ENCODE data around the gene ANXA4.

Gene ANXA4

GRCh38 chr2:69745035-69745434, 3.1 kb downstream of the ANXA4 start:
- DNase-seq (ENCODE audit: low read depth) = no peak
- TF ChIP-seq, protein P1, sequence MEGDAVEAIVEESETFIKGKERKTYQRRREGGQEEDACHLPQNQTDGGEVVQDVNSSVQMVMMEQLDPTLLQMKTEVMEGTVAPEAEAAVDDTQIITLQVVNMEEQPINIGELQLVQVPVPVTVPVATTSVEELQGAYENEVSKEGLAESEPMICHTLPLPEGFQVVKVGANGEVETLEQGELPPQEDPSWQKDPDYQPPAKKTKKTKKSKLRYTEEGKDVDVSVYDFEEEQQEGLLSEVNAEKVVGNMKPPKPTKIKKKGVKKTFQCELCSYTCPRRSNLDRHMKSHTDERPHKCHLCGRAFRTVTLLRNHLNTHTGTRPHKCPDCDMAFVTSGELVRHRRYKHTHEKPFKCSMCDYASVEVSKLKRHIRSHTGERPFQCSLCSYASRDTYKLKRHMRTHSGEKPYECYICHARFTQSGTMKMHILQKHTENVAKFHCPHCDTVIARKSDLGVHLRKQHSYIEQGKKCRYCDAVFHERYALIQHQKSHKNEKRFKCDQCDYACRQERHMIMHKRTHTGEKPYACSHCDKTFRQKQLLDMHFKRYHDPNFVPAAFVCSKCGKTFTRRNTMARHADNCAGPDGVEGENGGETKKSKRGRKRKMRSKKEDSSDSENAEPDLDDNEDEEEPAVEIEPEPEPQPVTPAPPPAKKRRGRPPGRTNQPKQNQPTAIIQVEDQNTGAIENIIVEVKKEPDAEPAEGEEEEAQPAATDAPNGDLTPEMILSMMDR (IDR thresholded peaks at IDR 0.05; ENCODE audit: low read depth, low read length, missing control alignments) = no peak
- H3K4me3 ChIP-seq (ENCODE audit: low read depth, low read length) = no peak overlapping the region
- in situ Hi-C loops (cut with HindIII; ENCODE audit: low sequenced_read_pairs) = no loop called here

DNA sequence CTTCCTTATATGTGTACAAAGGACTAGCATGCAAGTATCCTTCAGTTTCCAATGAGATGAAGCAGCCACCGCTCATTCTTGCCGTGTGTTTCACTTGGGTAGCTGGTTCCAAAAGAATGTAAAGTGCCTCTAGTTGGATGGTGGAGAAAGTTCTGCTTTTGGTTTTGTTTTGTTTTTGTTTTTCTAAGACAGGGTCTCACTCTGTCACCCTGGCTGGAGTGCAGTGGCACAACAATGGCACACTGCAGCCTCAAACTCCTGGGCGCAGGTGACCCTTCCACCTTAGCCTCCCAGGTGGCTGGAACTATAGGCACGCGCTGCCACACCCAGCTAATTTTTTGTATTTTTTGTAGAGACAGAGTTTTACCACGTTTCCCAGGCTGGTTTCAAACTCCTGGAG, 8.3 kb downstream of the ANXA4 start:
- H3K4me3 ChIP-seq (ENCODE audit: low read depth, low read length) = no peak overlapping the region
- TF ChIP-seq, protein P1 (IDR thresholded peaks at IDR 0.05; ENCODE audit: low read depth, low read length, missing control alignments) = no peak
- in situ Hi-C loops (cut with HindIII; ENCODE audit: low sequenced_read_pairs) = no loop called here
- DNase-seq (ENCODE audit: low read depth) = no peak

GRCh38 chr2:69753659-69754363, 11.9 kb downstream of the ANXA4 start:
- in situ Hi-C loops (cut with HindIII; ENCODE audit: low sequenced_read_pairs) = no loop called here
- H3K4me3 ChIP-seq (ENCODE audit: low read depth, low read length) = no peak overlapping the region
- no peak for DNase-seq (ENCODE audit: low read depth)
- TF ChIP-seq, protein P1 (IDR thresholded peaks at IDR 0.05; ENCODE audit: low read depth, low read length, missing control alignments) = no peak

DNA sequence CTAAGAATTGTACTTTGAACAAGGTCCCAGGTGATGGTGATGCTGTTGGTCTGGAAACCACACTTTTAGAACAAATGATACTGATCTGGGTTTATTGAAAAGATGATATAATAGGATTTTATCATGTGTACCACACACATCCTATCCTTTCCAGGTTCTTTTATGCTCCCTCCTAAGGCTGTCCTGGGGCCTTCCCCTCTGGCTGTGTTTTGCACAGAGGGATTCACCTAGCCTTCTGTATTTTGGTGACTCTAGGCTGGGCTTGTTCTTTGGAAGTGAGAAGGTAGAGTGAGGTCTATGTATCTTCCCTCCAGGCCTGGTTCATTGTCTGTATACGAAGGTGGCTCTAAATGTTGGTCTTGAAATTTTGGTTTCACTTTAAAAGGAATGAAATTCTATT, 12.7 kb downstream of the ANXA4 start:
- TF ChIP-seq, protein P1 (IDR thresholded peaks at IDR 0.05; ENCODE audit: low read depth, low read length, missing control alignments) = no peak
- DNase-seq (ENCODE audit: low read depth) = no peak
- no peak overlapping the region for H3K4me3 ChIP-seq (ENCODE audit: low read depth, low read length)
- in situ Hi-C loops (cut with HindIII; ENCODE audit: low sequenced_read_pairs) = no loop called here

GRCh38 chr2:69755862-69756467, 14.0 kb downstream of the ANXA4 start:
- TF ChIP-seq, protein P1 (IDR thresholded peaks at IDR 0.05; ENCODE audit: low read depth, low read length, missing control alignments) = no peak
- no peak for DNase-seq (ENCODE audit: low read depth)
- H3K4me3 ChIP-seq (ENCODE audit: low read depth, low read length) = no peak overlapping the region

GRCh38 chr2:69762025-69762424, 20.1 kb downstream of the ANXA4 start:
- in situ Hi-C loops (cut with HindIII; ENCODE audit: low sequenced_read_pairs) = no loop called here
- H3K4me3 ChIP-seq (ENCODE audit: low read depth, low read length) = no peak overlapping the region
- TF ChIP-seq, protein P1 (IDR thresholded peaks at IDR 0.05; ENCODE audit: low read depth, low read length, missing control alignments) = no peak
- DNase-seq (ENCODE audit: low read depth) = no peak

More at GRCh38 chr2:69755862-69756467, 14.0 kb downstream of the ANXA4 start:
- in situ Hi-C loops (cut with HindIII; ENCODE audit: low sequenced_read_pairs) = no loop called here
